HG03378 (cell line): Measurements from ENCODE around the gene DGKH.
"Not testable (repeated sequence)": the region's sequence is repeated elsewhere in the genome, so short reads cannot be mapped to it uniquely, and the experiment has no call there.

ENCODE experiments used
- ATAC-seq: cut with Tn5 transposase; IDR thresholded peaks from one replicate; pipeline ENCODE4 v1.9.1; 2021; ENCODE audit warnings: mild to moderate bottlenecking, moderate library complexity; ENCODE audit not compliant: unreplicated experiment

Gene DGKH

GRCh38 chr13:42112864-42113263, 64.4 kb downstream of the DGKH start:
- ATAC-seq = no peak

DNA sequence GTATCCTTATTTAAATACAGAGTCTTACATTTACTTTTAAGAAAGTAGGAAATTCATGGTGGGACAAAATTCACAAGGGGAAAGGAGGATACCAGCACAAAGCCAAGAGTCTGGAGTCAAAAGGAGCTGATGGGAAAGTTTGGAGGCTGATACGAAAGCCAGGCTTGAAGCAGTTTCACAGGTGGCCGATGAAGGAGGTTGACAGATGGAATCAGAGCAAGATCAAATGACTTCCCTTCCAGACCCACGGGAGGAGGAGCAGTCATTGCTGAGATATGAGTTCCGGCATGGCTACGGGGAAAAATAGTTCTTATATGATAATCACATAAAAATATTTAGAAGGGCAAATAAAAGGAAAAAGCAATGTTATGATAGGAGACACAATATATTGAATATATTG, 65.0 kb downstream of the DGKH start:
- ATAC-seq = no peak

- no peak for ATAC-seq
These were observed 65.8 kb downstream of the DGKH start for GRCh38 chr13:42114278-42114677.

GRCh38 chr13:42114912-42115311, 66.5 kb downstream of the DGKH start:
- no peak for ATAC-seq

GRCh38 chr13:42116225-42116624, 67.8 kb downstream of the DGKH start:
- ATAC-seq = no peak

DNA sequence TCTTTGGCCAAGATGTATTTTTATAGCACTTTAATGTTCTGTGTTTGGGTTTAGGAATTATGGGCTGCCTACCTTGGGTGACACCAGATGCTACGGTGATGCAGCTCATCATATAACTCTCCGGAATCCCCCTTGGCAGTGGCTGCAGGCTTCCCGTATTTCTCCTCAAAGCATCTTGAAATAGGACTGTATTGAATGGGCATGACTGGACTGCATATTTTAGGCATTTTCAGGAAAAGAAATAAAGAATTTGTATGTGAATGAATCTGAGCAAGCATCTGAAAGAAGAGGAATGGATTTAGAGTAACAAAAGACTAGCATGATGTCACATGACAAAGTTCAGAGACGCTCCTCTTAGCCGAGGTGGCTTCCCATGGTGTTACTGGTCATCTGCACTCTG, 70.6 kb downstream of the DGKH start:
- ATAC-seq = no peak

DNA sequence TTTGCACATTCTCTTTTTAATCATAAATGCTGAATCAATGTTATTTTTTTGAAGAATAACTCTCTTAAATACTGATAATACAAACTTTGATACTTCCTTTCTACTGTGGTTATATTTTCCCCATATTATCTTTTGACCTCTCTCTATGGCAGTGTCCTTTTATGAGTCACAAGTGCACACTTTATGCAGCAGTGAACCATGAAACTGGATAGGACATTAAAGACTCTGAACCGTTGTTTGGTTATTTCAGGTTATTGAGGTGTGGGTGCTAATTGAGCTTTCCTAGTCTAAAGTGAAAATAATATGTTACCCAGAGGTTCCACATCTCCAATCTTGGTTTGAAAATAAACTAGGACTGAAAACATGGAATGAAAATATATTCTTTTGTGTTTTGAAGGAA, 71.4 kb downstream of the DGKH start:
- ATAC-seq = peak; percentile 61

DNA sequence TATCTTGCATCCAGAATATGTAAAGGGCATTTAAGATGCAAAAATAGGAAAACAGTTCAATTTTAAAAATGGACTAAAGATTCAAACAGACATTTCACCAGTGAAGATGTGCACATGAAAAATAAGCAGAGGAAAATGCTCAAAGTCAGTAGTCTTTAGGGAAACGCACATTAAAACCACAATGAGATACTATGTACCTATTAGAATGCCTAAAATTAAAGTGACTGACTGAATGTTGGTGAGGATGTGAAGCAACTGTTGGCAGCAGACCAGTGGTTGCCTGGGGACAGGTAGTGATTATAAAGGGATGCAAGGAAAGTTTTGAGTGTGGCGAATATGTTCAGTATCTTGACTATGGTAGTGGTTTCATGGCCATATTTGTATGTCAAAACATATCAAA, 75.2 kb downstream of the DGKH start:
- ATAC-seq = no peak

- no peak for ATAC-seq
These were observed 76.6 kb downstream of the DGKH start for GRCh38 chr13:42125046-42125445.

DNA sequence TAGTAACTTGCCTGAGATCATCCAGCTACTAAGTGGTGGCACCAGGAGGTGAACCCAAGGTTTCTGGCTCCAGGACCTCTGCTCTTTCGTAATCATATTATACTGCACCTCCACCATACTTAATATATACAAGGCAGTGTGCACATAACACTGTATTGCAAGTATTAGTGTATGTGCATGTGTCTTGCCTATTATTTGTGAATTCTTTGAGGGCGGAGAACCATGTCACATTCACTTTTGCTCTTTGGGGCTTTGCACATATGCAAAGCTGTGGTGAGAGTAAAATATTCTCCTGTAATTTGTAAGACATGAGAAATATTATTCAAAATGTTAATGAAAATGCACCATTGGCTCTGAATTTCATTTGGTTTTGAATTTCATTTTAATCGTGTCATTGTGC, 78.6 kb downstream of the DGKH start:
- ATAC-seq = no peak

DNA sequence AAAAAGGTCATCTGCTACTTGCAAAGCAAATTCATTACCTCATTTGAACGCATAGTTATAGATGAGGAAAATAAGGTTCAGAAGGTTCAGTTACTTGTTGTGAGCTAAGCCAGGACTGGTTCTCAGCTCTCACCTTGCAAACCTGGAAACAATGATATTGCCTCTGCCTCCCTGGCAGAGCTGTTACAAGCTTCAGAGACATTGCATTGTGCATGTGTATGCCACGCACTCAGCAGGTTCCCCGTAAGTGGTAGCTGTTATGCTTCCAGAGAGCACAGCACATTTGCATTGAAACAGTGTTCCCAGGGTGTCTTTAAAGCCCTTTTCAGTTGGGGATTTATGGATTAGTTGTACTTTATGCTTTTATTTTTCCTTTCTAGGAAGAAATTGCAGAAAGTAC, 80.6 kb downstream of the DGKH start:
- ATAC-seq = no peak

GRCh38 chr13:42136518-42136917, 88.1 kb downstream of the DGKH start:
- no peak for ATAC-seq

- peak; percentile 44 for ATAC-seq
These were observed 89.5 kb downstream of the DGKH start for GRCh38 chr13:42137856-42138537.

GRCh38 chr13:42140494-42140893, 92.0 kb downstream of the DGKH start:
- ATAC-seq = no peak

GRCh38 chr13:42141052-42141451, 92.6 kb downstream of the DGKH start:
- ATAC-seq = not testable (repeated sequence)

DNA sequence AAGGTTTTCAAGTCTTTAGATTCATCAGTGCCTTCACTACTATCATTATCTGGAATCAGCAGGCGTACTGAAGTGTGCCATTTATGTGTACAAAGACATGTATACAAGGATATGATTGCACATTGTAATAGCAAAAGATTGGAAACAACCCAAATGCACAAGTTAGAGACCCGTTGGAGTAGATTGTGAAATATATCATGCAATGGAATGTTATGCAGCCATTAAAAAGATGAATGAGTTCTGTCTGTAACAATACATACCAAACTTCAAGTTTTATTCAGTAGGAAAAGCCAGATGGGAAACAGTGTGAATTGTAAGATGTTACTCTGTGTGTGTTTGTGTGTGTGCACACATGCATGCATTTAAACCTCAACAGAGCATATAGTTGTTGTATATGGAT, 97.9 kb downstream of the DGKH start:
- ATAC-seq = no peak

DNA sequence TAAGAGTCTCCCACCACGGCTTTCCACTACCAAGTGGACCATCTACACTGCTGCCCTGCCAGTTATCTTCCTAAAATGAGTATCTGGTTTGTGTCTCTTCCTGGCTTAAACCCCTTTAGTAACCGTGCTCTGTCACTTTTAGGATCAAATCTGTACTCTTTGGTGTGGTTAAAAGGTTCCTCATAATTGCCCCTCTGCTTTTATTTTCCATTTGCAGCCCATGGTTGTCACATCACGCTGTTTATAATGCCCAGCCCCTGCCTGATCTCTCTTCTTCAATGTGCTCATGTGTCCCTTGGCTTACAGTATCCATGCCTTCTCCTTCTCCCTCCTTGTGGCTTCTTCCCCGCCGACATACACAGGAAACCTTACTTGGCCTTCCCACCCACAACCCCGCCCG, 100.1 kb downstream of the DGKH start:
- ATAC-seq = no peak

- no peak for ATAC-seq
These were observed 100.7 kb downstream of the DGKH start for GRCh38 chr13:42149136-42149535.

GRCh38 chr13:42151781-42152180, 103.3 kb downstream of the DGKH start:
- no peak for ATAC-seq

DNA sequence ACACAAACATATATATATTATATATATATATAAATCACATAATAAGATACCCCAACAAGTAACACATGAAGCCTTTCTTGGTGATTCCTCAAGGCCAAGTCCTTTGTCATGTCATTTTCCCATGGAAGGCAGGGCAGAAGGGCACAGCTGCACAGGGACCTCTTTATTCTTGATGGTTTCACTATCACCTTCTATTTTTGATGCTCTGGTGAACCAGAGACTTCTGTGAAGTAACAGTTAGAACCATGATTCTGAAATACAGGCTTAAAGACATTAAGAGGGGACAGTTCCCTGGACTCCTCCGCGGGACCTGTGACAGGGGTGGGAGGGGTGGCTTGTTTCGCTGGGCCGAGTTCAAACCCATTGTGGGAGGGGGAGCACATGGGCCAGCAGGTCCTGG, 104.0 kb downstream of the DGKH start:
- no peak for ATAC-seq

DNA sequence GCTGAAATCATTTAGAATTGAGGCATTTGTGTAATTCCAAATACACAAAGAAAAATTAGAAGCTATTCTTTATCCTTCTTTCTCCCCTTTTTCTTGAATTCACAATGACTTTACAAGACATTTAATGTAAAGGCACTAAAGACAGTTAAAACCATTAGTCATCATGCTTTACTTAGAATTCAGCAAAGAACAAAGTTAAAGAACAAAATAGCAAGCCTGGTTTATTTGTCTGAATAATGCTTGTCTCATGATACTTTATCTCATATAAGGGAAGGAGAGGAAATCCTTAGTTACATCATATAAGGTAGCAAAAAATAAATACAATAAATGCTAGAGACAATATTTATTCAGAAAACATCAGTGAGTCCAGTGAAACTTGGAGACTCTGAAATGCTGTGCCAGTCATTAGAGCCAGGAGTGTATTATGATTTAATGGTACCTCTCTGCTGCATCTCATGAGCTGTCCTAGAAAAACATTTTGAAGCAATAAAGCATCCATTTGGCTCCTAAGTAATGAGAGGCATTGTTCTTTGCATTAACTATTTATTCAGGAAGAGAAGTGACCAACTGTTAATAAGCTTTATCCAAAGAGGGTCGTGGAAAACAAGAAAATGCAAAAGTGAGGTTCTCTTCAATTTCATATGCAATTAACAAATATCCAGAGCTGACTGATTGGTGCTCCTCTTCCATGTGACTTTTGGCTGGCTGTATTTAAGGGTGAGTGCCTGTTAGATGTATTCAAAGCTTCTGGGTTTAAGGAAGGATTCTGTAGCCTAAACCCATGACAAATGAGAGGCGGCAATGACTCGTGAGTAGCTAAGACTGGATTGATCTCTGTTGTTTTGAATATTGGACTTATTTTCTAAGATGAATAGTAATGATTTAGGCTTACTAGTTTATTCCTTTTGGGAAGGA, 105.0 kb downstream of the DGKH start:
- no peak for ATAC-seq

- no peak for ATAC-seq
These were observed 106.8 kb downstream of the DGKH start for GRCh38 chr13:42155251-42155650.
